NT2/D1 (cell line): ENCODE results near the gene KIF21B.

Experiments used
- DNase-seq: peaks from one replicate; pipeline ENCODE4 v3.0.0-alpha.2; 2011; ENCODE audit warnings: low read depth, low spot score
- H3K27me3 ChIP-seq: 2 replicates; pipeline ENCODE4 v1.6.0; 2011; ENCODE audit warnings: mild to moderate bottlenecking; ENCODE audit not compliant: insufficient read length, insufficient read depth
- H3K36me3 ChIP-seq: 2 replicates; pipeline ENCODE4 v1.6.1; 2011; ENCODE audit warnings: mild to moderate bottlenecking, low read length, mixed read lengths; ENCODE audit not compliant: insufficient read depth, insufficient read length
- H3K4me1 ChIP-seq: 2 replicates; pipeline ENCODE4 v1.5.1; 2011; ENCODE audit not compliant: insufficient read depth, insufficient read length
- H3K4me3 ChIP-seq: 2 replicates; pipeline ENCODE4 v1.5.1; 2011; ENCODE audit warnings: low read depth; ENCODE audit not compliant: insufficient read length
- H3K9ac ChIP-seq: 2 replicates; pipeline ENCODE4 v1.6.0; 2011; ENCODE audit warnings: low read depth; ENCODE audit not compliant: insufficient read length
- H3K9me3 ChIP-seq: 2 replicates; pipeline ENCODE4 v1.5.1; 2011; ENCODE audit warnings: mild to moderate bottlenecking, low read length; ENCODE audit not compliant: insufficient read depth
- SUZ12 ChIP-seq: IDR thresholded peaks from 2 replicates; pipeline ENCODE4 v1.6.1; 2011; ENCODE audit not compliant: insufficient read length, insufficient read depth; ENCODE audit errors: extremely low read depth
- YY1 ChIP-seq: IDR thresholded peaks from 2 replicates; pipeline ENCODE4 v1.6.1; 2011; ENCODE audit not compliant: insufficient read length, insufficient read depth
- ZNF274 ChIP-seq: IDR thresholded peaks from 2 replicates; pipeline ENCODE4 v1.6.1; 2011; ENCODE audit warnings: mild to moderate bottlenecking, low read depth, low read length

Gene KIF21B

DNA sequence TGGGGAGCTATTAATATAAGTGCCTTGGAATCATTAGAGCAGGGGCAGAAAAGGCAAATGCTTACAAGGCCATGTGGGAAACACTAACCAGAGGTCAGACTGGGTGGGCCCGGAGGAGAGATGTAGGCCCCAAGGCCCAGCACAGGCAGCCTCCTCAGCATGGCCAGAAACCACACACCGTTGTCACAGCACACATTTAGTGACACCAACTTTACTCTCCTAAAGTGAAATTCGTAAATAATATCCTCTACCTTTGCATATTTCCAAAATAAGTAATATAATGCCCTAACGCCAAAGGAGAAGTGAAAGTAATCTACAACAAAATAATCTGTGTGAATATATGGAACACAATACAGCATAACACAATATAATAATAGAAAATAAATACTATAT is 62.6 kb downstream of the KIF21B start:
- H3K36me3 ChIP-seq, result no peaks in the 10 kb centered on the region
- H3K27me3 ChIP-seq, result no peaks in the 10 kb centered on the region
- no peak overlapping the region for H3K4me3 ChIP-seq
- no peak for DNase-seq
- no peaks in the 10 kb centered on the region for H3K9me3 ChIP-seq
- H3K9ac ChIP-seq, result peak overlapping the region; percentile 25
- TF ChIP-seq SUZ12, result no peak
- H3K4me1 ChIP-seq, result peaks cover 12% of the 10 kb centered on the region

GRCh38 chr1:200960236-200960947 is 63.1 kb downstream of the KIF21B start:
- Histone ChIP-seq H3K4me1 (peaks cover 12% of the 10 kb centered on the region), H3K36me3 (no peaks in the 10 kb centered on the region), H3K9ac (peak overlapping the region; percentile 25), H3K4me3 (no peak overlapping the region), H3K9me3 (no peaks in the 10 kb centered on the region), H3K27me3 (no peaks in the 10 kb centered on the region)
- no peak for DNase-seq
- no peak for TF ChIP-seq ZNF274
- TF ChIP-seq SUZ12, result no peak
- TF ChIP-seq YY1, result no peak

DNA sequence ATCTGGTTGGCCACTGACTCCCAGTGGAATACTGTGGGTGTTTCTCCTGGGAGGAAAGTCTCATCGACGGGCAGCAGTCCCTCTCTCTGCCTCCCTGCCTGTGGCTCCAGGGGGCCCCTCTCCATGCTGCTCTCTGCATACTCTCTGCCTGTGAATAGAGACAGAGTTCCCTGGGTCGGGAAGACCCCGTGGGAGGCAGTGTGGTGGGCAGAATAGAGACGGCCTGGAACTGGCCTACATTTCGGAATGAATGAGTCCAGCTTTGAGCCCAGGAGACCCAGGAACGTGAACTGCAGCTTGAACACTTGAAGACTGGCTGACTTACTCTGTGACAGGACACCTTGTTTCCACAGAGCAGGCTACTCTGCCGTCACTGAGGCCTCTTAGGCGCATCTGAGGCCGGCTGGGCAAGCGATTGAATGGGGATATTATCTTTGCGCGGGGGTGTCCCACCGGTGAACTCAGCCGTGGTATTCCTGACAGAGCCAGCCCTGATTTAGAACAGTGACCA is 64.0 kb downstream of the KIF21B start:
- Histone ChIP-seq H3K4me3 (no peak overlapping the region), H3K9me3 (no peaks in the 10 kb centered on the region), H3K27me3 (no peaks in the 10 kb centered on the region), H3K36me3 (no peaks in the 10 kb centered on the region), H3K9ac (no peak overlapping the region), H3K4me1 (peaks cover 12% of the 10 kb centered on the region)
- DNase-seq, result no peak
- no peak for TF ChIP-seq SUZ12
- no peak for TF ChIP-seq ZNF274
- no peak for TF ChIP-seq YY1

GRCh38 chr1:200958597-200958996 is 64.9 kb downstream of the KIF21B start:
- H3K9me3 ChIP-seq, result no peaks in the 10 kb centered on the region
- no peaks in the 10 kb centered on the region for H3K36me3 ChIP-seq
- DNase-seq, result no peak
- H3K4me3 ChIP-seq, result no peak overlapping the region
- peaks cover 12% of the 10 kb centered on the region for H3K4me1 ChIP-seq
- TF ChIP-seq SUZ12 (no peak), ZNF274 (no peak), YY1 (no peak)
- H3K27me3 ChIP-seq, result no peaks in the 10 kb centered on the region
- no peak overlapping the region for H3K9ac ChIP-seq

DNA sequence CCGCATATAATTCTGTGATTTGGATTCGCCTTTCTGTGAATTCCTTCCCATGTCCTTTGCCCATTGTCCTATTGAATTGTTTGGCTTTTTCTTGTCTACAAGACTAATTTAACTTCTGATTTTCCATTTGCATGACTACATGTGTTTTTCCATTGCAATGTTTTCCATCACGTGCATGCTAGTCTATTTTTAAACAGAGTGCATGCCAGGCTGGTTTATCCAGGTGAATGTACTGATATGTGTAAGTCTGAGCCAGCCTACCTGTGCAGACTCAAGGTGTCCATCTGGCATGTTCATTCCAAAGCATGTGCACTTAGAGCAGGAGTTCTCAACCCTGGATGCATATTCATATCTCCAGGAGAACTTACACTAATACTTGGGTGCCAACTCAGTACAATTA is 69.1 kb downstream of the KIF21B start:
- Histone ChIP-seq H3K9ac (no peak overlapping the region), H3K27me3 (no peaks in the 10 kb centered on the region), H3K36me3 (no peaks in the 10 kb centered on the region), H3K4me3 (no peak overlapping the region), H3K4me1 (peaks cover 3% of the 10 kb centered on the region), H3K9me3 (no peaks in the 10 kb centered on the region)
- no peak for DNase-seq
- TF ChIP-seq ZNF274 (no peak), YY1 (no peak), SUZ12 (no peak)

- H3K27me3 ChIP-seq, result no peaks in the 10 kb centered on the region
- no peaks in the 10 kb centered on the region for H3K4me1 ChIP-seq
- TF ChIP-seq ZNF274 (no peak), YY1 (no peak)
- no peak overlapping the region for H3K4me3 ChIP-seq
- H3K9ac ChIP-seq, result no peak overlapping the region
- no peaks in the 10 kb centered on the region for H3K36me3 ChIP-seq
- peaks cover 16% of the 10 kb centered on the region; the same call in 1 of the 2 replicates for H3K9me3 ChIP-seq
- no peak for DNase-seq
Observed at GRCh38 chr1:200951016-200951415, 72.5 kb downstream of the KIF21B start.

GRCh38 chr1:200949626-200950025 is 73.9 kb downstream of the KIF21B start:
- H3K9me3 ChIP-seq, result peaks cover 16% of the 10 kb centered on the region; the same call in 1 of the 2 replicates

DNA sequence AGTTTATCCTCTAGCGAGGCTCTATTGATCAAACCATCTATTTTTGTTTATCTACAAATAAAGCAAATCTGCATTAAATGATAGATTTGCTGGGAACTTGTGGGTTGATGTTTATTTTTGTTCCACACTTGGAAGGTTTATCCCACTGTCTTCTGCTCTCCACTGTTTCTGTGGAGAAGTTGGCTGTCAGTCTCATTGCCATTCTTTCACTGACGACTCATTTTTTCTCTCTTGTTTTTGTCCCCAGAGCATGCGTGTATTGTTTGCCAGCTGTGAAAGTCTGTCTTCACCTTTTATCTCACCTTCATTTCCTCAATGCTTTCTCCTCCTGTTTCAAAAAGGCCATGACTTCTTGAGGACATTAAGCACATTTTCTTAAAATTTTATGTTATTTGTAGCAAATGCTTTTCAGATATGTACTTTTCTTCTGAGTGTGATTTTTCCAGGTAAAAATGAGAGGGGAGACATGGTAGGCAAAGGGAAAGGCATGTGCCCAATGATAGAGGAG is 76.4 kb downstream of the KIF21B start:
- peaks cover 16% of the 10 kb centered on the region; the same call in 1 of the 2 replicates for H3K9me3 ChIP-seq
- H3K4me1 ChIP-seq, result no peaks in the 10 kb centered on the region
- no peak for DNase-seq
- no peak overlapping the region for H3K4me3 ChIP-seq
- H3K36me3 ChIP-seq, result no peaks in the 10 kb centered on the region
- no peaks in the 10 kb centered on the region for H3K27me3 ChIP-seq
- no peak overlapping the region for H3K9ac ChIP-seq
- no peak for TF ChIP-seq ZNF274
- TF ChIP-seq SUZ12, result no peak
- TF ChIP-seq YY1, result no peak

More at GRCh38 chr1:200949626-200950025, 73.9 kb downstream of the KIF21B start:
- Histone ChIP-seq H3K9ac (no peak overlapping the region), H3K27me3 (no peaks in the 10 kb centered on the region), H3K4me1 (no peaks in the 10 kb centered on the region), H3K36me3 (no peaks in the 10 kb centered on the region), H3K4me3 (no peak overlapping the region)
- no peak for DNase-seq
- TF ChIP-seq SUZ12, result no peak
- TF ChIP-seq YY1, result no peak
- no peak for TF ChIP-seq ZNF274
